ENCODE results near the gene AP3M1. TPM values are rescaled to one million over a fixed set of nuclear protein-coding genes. Genes with fewer than 3 reads are reported as not detected.

AP3M1 gene
- total RNA-seq, 1 experiment from 2014 or later = 37.4 TPM

DNA sequence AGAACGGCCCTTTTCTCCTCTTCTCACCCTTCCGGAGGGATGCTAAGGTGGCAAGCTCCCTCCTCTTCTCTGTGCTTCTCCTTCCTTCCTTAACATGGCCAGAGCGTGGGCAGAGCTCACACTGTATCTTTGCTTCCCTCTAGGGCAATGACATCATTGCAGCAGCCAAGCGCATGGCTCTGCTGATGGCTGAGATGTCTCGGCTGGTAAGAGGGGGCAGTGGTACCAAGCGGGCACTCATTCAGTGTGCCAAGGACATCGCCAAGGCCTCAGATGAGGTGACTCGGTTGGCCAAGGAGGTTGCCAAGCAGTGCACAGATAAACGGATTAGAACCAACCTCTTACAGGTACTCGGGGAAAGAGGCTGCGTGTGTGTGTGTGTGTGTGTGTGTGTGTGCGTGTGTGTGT is 36.6 kb downstream of the AP3M1 start:
- DNase-seq = no peak
- H2AFZ ChIP-seq (ENCODE audit: low read length) = no peak overlapping the region
- no peak overlapping the region for H3K23ac ChIP-seq (ENCODE audit: insufficient read length, low read depth, low read length)
- no peak overlapping the region for H3K4ac ChIP-seq (ENCODE audit: low read depth, low read length)
- H3K9ac ChIP-seq (ENCODE audit: extremely low read depth, insufficient read length, low read length) = no peak overlapping the region
- no peak overlapping the region for H2BK120ac ChIP-seq (ENCODE audit: low read depth, low read length, poor library complexity, severe bottlenecking)
- H2BK15ac ChIP-seq (ENCODE audit: low read depth, low read length) = no peak overlapping the region
- no peak overlapping the region for H3K18ac ChIP-seq (ENCODE audit: insufficient read length, low read depth, low read length)
- H3K56ac ChIP-seq (ENCODE audit: insufficient read length, low read depth, low read length) = no peak overlapping the region
- peaks cover under 1% of the 10 kb centered on the region for H3K79me1 ChIP-seq (ENCODE audit: insufficient read depth, low read depth, low read length, poor library complexity, severe bottlenecking)
- H2BK20ac ChIP-seq (ENCODE audit: low read depth, low read length, poor library complexity, severe bottlenecking) = no peak overlapping the region
- H3T11ph ChIP-seq (ENCODE audit: low read length) = no peak overlapping the region
- no peak overlapping the region for H2BK5ac ChIP-seq (ENCODE audit: insufficient read length, low read length)
- Mint-ChIP-seq H3K4me3 (no peak overlapping the region), H3K27ac (peak overlapping the region in 2 of 3 experiments; percentile 14 to 81; a peak in 5 of 7 replicates), H3K9me3 (no peaks in the 10 kb centered on the region), H3K4me1 (no peaks in the 10 kb centered on the region), H3K36me3 (ENCODE audit: insufficient read depth in 1 of 3, low read depth in 3 of 3) (peaks cover 81 to 98% (median 97%) of the 10 kb centered on the region in 3 experiments; a peak in 6 of 7 replicates), H3K27me3 (ENCODE audit: low read depth) (peaks cover 2% of the 10 kb centered on the region; the same call in 1 of the 2 replicates)
- H2AK5ac ChIP-seq (ENCODE audit: insufficient read length, low read length) = no peak overlapping the region
- no peaks in the 10 kb centered on the region for H3K9me3 ChIP-seq (ENCODE audit: control insufficient read depth, low read depth, low read length)
- H4K8ac ChIP-seq (replicated peaks; ENCODE audit: insufficient read length, low read depth, low read length) = no peak overlapping the region
- H3K23me2 ChIP-seq (ENCODE audit: insufficient read length, low read depth, low read length, poor library complexity, severe bottlenecking) = no peaks in the 10 kb centered on the region
- H3K14ac ChIP-seq (ENCODE audit: insufficient read depth, low read length) = no peak overlapping the region
- TF ChIP-seq, protein P1, sequence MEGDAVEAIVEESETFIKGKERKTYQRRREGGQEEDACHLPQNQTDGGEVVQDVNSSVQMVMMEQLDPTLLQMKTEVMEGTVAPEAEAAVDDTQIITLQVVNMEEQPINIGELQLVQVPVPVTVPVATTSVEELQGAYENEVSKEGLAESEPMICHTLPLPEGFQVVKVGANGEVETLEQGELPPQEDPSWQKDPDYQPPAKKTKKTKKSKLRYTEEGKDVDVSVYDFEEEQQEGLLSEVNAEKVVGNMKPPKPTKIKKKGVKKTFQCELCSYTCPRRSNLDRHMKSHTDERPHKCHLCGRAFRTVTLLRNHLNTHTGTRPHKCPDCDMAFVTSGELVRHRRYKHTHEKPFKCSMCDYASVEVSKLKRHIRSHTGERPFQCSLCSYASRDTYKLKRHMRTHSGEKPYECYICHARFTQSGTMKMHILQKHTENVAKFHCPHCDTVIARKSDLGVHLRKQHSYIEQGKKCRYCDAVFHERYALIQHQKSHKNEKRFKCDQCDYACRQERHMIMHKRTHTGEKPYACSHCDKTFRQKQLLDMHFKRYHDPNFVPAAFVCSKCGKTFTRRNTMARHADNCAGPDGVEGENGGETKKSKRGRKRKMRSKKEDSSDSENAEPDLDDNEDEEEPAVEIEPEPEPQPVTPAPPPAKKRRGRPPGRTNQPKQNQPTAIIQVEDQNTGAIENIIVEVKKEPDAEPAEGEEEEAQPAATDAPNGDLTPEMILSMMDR (conservative IDR thresholded peaks at IDR 0.05) = no peak
- H3K4me2 ChIP-seq (ENCODE audit: insufficient read depth, insufficient read length, low read length) = no peak overlapping the region
- no peak overlapping the region for H3K27ac ChIP-seq (ENCODE audit: insufficient read length, low read depth, low read length)
- no peak overlapping the region for H2BK12ac ChIP-seq (ENCODE audit: insufficient read length, low read depth, low read length)
- no peak overlapping the region for H4K91ac ChIP-seq (ENCODE audit: insufficient read length, low read depth, low read length)
- H4K20me1 ChIP-seq (ENCODE audit: control insufficient read depth, insufficient read depth, insufficient read length) = no peaks in the 10 kb centered on the region
- H3K27me3 ChIP-seq (ENCODE audit: insufficient read depth, low read length) = no peaks in the 10 kb centered on the region
- H4K5ac ChIP-seq (ENCODE audit: insufficient read length, low read depth, low read length) = no peak overlapping the region
- no peaks in the 10 kb centered on the region for H3K79me2 ChIP-seq (ENCODE audit: insufficient read depth, low read length)
- no peaks in the 10 kb centered on the region for H3K4me1 ChIP-seq (ENCODE audit: insufficient read depth, low read length)
- no CpG with 5 or more reads among the region's 12 CpGs for WGBS (ENCODE audit: extremely low coverage, insufficient read length, low lambda C conversion rate)

All from H9 (cell line).